Measurements from ENCODE around the gene ANXA6. TPM values are rescaled to one million over a fixed set of nuclear protein-coding genes. Genes with fewer than 3 reads are reported as not detected.
A peak's percentile ranks its signal among the peaks of the same experiment; 100 is the strongest.

ANXA6 gene
- total and polyA plus RNA-seq, 8 donors: 37.0 to 70.8 (median 48.7) TPM

DNA sequence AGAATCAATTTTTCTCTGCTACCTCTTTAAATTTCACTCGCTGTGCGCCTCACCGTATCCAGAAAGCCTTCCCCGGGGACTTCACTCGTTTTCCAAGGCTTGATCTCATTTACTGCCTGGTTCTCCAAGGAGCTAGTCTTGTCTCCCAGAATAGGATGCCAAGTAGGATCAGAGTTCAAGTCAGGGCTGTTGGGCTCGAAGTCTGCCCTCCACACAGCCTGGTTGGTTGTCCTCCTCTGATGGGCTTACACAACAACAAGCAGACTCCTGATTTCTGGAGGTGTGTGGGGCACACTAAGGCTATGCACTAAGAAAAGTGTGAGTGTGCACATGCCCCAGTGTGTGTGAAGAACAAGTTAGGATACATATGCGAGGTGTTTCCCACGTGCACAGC lies 62.7 kb downstream of the ANXA6 start:
- ATAC-seq: peak; percentile 1 to 19 (median 10)
- Histone ChIP-seq H3K4me3 (no peak overlapping the region), H3K27ac (peak overlapping the region; percentile 25 to 84 (median 69)), H3K36me3 (no peaks in the 10 kb centered on the region), H3K4me1 (peaks cover 29 to 60% (median 36%) of the 10 kb centered on the region in 3 donors), H3K9me3 (no peaks in the 10 kb centered on the region), H3K27me3 (no peaks in the 10 kb centered on the region)
- TF ChIP-seq, protein P1, sequence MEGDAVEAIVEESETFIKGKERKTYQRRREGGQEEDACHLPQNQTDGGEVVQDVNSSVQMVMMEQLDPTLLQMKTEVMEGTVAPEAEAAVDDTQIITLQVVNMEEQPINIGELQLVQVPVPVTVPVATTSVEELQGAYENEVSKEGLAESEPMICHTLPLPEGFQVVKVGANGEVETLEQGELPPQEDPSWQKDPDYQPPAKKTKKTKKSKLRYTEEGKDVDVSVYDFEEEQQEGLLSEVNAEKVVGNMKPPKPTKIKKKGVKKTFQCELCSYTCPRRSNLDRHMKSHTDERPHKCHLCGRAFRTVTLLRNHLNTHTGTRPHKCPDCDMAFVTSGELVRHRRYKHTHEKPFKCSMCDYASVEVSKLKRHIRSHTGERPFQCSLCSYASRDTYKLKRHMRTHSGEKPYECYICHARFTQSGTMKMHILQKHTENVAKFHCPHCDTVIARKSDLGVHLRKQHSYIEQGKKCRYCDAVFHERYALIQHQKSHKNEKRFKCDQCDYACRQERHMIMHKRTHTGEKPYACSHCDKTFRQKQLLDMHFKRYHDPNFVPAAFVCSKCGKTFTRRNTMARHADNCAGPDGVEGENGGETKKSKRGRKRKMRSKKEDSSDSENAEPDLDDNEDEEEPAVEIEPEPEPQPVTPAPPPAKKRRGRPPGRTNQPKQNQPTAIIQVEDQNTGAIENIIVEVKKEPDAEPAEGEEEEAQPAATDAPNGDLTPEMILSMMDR (IDR thresholded peaks at IDR 0.05): no peak
- FAIRE-seq: no peak
- DNase-seq: no peak
- intact Hi-C loops (cut with DNase I): no loop called here
- WGBS, 2 donors: 43% methylated on average over 8 of the region's 8 CpGs

DNA sequence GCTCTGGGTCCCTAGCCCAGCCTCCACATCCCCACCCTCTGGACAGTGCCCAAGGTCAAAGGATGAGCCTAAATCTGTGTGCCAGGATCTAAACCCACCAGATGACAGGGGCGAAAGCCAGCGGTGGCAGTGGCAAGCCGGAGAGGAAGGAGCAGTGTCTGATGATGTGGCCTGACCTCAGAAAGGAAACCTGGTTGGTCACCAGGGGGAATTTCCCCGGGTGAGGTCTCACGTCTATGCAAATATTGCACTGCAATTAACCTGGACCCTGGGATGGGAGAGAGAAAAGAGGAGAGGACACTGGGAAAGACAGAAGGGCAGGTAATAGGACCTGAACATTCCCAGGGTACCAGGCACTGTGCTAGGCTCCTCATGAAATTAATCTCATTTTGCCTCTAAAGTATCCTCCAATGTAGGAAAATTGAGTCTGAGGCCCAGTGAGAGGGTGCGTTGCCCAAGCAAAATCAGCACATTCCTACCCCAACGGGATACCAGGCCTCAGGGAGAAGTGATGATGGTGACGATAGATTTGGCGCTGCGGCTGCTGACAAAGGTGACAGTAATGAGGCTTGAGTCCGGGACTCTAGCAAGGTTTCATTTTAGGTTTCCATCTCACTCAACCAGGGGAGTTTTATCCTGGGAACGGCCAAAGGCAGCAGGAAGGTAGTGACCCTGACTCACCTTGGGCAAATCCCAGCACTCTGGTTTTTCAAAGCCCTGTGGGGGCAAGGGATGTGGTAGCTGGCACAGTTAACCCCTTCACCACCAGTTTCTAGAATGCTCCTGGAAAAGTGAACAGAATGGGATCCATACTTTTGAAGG lies 63.3 kb downstream of the ANXA6 start:
- peaks cover 26 to 54% (median 31%) of the 10 kb centered on the region in 3 donors for H3K4me1 ChIP-seq
- WGBS, 2 donors: 66 to 67% methylated on average over 12 of the region's 12 CpGs
- peak overlapping the region; percentile 25 to 84 (median 69) for H3K27ac ChIP-seq
- no peaks in the 10 kb centered on the region for H3K27me3 ChIP-seq
- TF ChIP-seq, protein P1 (IDR thresholded peaks at IDR 0.05): no peak
- H3K9me3 ChIP-seq: no peaks in the 10 kb centered on the region
- no peak overlapping the region for H3K4me3 ChIP-seq
- DNase-seq (no peak), FAIRE-seq (no peak), ATAC-seq (peak in 2 of 4 donors; percentile 8 to 17)
- intact Hi-C loops (cut with DNase I): no loop called here
- no peaks in the 10 kb centered on the region for H3K36me3 ChIP-seq

DNA sequence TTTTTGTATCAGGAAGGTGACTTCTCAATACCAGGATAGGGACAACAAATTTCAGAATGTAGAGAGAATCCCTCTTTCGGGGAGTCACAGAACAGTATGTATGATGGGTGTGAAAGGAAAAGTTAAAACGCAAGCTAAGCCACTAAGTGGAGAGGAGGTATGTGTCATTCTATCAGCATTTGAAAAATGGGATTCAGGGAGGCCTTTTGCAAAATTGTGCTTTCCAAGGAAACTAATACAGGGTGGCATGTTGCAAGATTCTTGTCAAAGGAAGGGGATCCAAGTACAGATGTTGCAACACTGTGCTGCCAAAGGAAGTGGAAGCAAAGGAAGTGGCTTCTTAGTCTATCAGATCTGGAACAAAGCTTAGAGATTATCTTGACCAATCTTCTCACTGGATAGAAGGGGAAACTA lies 64.1 kb downstream of the ANXA6 start:
- TF ChIP-seq, protein P1 (IDR thresholded peaks at IDR 0.05): no peak
- no peak for FAIRE-seq
- H3K36me3 ChIP-seq: no peaks in the 10 kb centered on the region
- ATAC-seq: peak in 1 of 4 donors; percentile 21
- H3K4me3 ChIP-seq: no peak overlapping the region
- H3K4me1 ChIP-seq: peaks cover 26 to 50% (median 26%) of the 10 kb centered on the region in 3 donors
- H3K27me3 ChIP-seq: no peaks in the 10 kb centered on the region
- no peak for DNase-seq
- peak overlapping the region in 2 of 4 donors; percentile 82 to 84 for H3K27ac ChIP-seq
- no peaks in the 10 kb centered on the region for H3K9me3 ChIP-seq
- intact Hi-C loops (cut with DNase I): no loop called here
- 75 to 83% methylated on average over 2 of the region's 2 CpGs for WGBS, 2 donors

DNA sequence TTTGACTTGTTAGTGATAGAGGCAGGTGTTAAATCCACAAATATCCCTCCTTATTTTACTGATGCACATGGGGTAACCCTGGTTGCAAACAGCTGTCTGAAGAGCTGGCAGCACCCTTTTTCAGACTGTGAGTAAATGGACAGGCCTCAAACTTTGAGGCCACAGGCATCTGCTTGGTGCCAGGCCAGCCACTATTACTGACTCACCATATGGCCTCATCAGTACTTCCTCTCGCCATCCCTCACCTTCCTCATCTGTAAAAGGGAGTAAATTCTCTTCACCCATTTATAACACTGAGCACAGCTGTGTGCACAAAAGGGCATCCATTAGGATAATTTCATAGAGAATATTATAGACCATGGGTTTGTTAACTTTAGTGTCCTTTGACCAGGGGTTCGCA lies 64.8 kb downstream of the ANXA6 start:
- Histone ChIP-seq H3K4me3 (no peak overlapping the region), H3K27me3 (no peaks in the 10 kb centered on the region), H3K4me1 (peaks cover 26 to 48% (median 26%) of the 10 kb centered on the region in 3 donors), H3K9me3 (no peaks in the 10 kb centered on the region), H3K27ac (peak overlapping the region in 2 of 4 donors; percentile 82 to 84), H3K36me3 (no peaks in the 10 kb centered on the region)
- DNase-seq: no peak
- peak in 1 of 4 donors; percentile 17 for ATAC-seq
- FAIRE-seq: no peak
- intact Hi-C loops (cut with DNase I): no loop called here
- 80 to 93% methylated on average over 2 of the region's 2 CpGs for WGBS, 2 donors
- TF ChIP-seq, protein P1 (IDR thresholded peaks at IDR 0.05): no peak

DNA sequence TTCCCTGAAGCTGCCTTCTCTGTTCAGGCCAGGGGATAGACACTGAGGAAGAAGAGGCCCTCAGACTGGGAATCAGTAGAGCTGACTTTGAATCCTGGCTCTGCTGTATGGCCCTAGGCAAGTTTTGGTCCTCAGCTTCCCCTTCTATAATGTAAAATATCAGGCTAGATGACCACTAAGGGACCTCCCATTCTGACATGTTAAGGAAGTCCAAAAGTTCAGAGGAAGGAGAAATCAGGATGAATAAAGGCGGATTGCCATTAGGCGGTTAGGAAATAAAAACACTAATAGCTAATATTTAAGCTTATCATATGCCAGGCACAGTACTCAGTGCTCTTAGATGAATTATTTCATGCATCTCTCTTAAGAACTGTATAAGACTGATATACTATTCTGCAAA lies 67.9 kb downstream of the ANXA6 start:
- 65 to 77% methylated on average over 2 of the region's 2 CpGs for WGBS, 2 donors
- intact Hi-C loops (cut with DNase I): no loop called here
- no peak for ATAC-seq

More for the DNA sequence above, 67.9 kb downstream of the ANXA6 start:
- Histone ChIP-seq H3K9me3 (no peaks in the 10 kb centered on the region), H3K27me3 (no peaks in the 10 kb centered on the region), H3K27ac (no peak overlapping the region), H3K4me3 (no peak overlapping the region), H3K36me3 (no peaks in the 10 kb centered on the region), H3K4me1 (peaks cover 8 to 34% (median 9%) of the 10 kb centered on the region in 3 donors)
- no peak for FAIRE-seq
- TF ChIP-seq, protein P1 (IDR thresholded peaks at IDR 0.05): no peak
- DNase-seq: no peak

Data from pancreas (tissue), 10 donors.